Type B pancreatic cell (in vitro differentiated cells): ENCODE measurements around the gene PPIL4. TPM values are rescaled to one million over a fixed set of nuclear protein-coding genes. Genes with fewer than 3 reads are reported as not detected.

ENCODE experiments used
- DNase-seq: peaks from one replicate; pipeline ENCODE4 v3.0.0; 2021; ENCODE audit warnings: mixed read lengths; ENCODE audit not compliant: unreplicated experiment; ENCODE audit errors: extremely low spot score
- H3K27ac Mint-ChIP-seq: 2 replicates; pipeline ENCODE4 v1.8.0; 2021; ENCODE audit warnings: mild to moderate bottlenecking, mixed read lengths
- H3K27me3 Mint-ChIP-seq: 2 replicates; pipeline ENCODE4 v1.8.0; 2021; ENCODE audit warnings: mixed read lengths
- H3K36me3 Mint-ChIP-seq: 2 replicates; pipeline ENCODE4 v1.8.0; 2021; ENCODE audit warnings: mixed read lengths
- H3K4me1 Mint-ChIP-seq: one replicate; pipeline ENCODE4 v1.8.0; 2021; ENCODE audit warnings: mixed read lengths; ENCODE audit not compliant: unreplicated experiment
- H3K4me3 Mint-ChIP-seq: 2 replicates; pipeline ENCODE4 v1.8.0; 2021; ENCODE audit warnings: mild to moderate bottlenecking, mixed read lengths
- H3K9me3 Mint-ChIP-seq: 2 replicates; pipeline ENCODE4 v1.8.0; 2021; ENCODE audit warnings: mixed read lengths
- total RNA-seq: library from RNA; stranded (reverse); gene quantifications from 2 replicates; pipeline ENCODE4 v1.2.1, GENCODE V29; 2021; ENCODE audit warnings: low replicate concordance
- TF ChIP-seq, protein P1 (sequence below): fragments of 200-600 bp; sonication (generic); conservative IDR thresholded peaks from 2 replicates; pipeline ENCODE4 v1.5.0; 2021; ENCODE audit warnings: antibody characterized with exemption, mild to moderate bottlenecking

The PPIL4 gene
- total RNA-seq, 1 donor from 2014 or later: 36.7 TPM

DNA sequence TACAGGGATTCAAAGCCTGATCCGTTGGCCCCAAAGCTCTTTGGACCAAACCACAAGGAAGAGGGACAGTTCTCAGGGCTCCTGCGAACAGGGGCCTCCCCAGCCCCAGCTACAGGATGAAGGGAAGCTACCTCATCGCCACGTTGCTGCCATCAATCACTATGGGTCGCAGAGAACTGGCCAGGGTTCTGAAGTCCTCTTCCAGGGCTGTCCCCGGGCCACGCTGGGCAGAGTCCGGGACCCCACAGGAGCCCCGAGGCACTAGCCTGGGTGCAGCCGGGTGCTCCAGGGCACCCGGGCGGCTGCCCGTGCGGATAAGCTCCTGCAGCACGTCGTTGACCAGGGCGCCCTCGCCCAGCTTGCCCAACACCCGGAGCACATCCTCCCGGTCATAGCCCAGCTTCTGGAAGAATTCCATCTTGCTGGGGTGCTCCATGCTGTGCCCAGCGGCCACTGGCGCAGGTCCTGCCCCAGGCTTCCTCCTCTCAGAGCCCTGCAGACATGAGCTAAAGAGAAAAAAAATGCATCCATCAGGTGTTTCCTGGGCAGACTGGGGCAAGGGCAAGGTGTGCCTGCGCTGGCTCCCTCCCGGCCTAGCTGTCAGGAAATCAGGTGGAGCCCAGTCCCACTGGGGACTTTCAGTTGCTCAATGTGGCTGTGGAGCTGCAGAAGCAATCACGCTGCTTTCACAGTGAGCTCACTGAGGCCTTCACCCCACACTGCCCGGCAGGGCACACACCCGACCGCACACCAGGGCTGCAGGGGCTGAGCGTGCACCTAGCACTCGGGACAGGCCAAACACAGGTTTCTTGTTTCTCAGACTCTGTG, 71.5 kb downstream of the PPIL4 start:
- H3K9me3 Mint-ChIP-seq: no peaks in the 10 kb centered on the region
- H3K27me3 Mint-ChIP-seq: no peaks in the 10 kb centered on the region
- TF ChIP-seq, protein P1, sequence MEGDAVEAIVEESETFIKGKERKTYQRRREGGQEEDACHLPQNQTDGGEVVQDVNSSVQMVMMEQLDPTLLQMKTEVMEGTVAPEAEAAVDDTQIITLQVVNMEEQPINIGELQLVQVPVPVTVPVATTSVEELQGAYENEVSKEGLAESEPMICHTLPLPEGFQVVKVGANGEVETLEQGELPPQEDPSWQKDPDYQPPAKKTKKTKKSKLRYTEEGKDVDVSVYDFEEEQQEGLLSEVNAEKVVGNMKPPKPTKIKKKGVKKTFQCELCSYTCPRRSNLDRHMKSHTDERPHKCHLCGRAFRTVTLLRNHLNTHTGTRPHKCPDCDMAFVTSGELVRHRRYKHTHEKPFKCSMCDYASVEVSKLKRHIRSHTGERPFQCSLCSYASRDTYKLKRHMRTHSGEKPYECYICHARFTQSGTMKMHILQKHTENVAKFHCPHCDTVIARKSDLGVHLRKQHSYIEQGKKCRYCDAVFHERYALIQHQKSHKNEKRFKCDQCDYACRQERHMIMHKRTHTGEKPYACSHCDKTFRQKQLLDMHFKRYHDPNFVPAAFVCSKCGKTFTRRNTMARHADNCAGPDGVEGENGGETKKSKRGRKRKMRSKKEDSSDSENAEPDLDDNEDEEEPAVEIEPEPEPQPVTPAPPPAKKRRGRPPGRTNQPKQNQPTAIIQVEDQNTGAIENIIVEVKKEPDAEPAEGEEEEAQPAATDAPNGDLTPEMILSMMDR: no peak
- no peak overlapping the region for H3K27ac Mint-ChIP-seq
- H3K4me1 Mint-ChIP-seq: peaks cover 5% of the 10 kb centered on the region
- H3K4me3 Mint-ChIP-seq: no peak overlapping the region
- H3K36me3 Mint-ChIP-seq: no peaks in the 10 kb centered on the region
- DNase-seq: no peak

DNA sequence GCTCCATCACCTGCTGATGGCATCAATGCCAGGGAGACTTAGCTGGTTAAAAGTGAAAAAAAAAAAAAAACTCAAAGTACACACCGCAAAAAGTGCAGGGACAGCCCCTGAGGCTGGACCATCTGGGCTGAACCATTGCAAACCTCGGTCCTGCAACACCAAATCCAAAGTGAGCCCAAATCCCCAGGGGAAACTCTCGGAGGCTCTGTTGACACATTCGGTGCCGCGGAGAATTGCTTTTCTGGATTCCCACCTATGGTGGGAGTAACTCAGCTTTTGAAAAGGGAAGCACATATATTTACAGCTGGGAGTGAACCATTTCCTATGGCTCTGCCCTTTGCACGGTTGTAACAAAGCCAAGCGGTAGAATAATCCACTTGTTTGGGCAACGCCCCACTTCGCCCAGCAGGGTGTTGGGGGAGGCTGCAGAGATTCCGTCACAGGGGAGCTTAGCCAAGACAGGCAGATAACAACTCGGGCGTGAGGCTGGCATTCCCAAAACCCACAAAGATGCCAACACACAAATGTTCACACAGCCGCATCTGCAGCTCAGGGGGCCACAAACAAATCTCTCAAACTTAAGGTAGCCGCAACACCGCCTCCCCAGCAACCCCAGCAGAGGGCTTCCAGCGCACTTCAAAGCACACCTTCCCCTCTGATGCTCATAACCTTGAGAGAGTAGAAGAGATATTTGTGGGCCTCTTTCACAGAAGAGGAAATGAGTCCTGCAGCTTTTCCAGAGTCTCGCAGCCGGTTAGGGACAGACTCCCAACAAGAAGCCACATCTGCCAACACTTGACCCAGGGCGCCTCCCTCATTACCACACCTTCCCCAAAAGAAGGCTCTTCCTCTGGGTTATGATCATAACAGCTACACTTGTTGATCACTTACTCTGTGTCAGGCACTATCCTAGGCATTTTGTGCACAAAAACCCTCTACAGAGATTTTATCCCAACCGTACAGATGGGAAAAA, 72.5 kb downstream of the PPIL4 start:
- H3K27ac Mint-ChIP-seq: no peak overlapping the region
- H3K36me3 Mint-ChIP-seq: no peaks in the 10 kb centered on the region
- H3K4me1 Mint-ChIP-seq: peaks cover 5% of the 10 kb centered on the region
- H3K27me3 Mint-ChIP-seq: peaks cover 1% of the 10 kb centered on the region
- no peak overlapping the region for H3K4me3 Mint-ChIP-seq
- no peaks in the 10 kb centered on the region for H3K9me3 Mint-ChIP-seq
- TF ChIP-seq, protein P1: peak; percentile 24
- no peak for DNase-seq

DNA sequence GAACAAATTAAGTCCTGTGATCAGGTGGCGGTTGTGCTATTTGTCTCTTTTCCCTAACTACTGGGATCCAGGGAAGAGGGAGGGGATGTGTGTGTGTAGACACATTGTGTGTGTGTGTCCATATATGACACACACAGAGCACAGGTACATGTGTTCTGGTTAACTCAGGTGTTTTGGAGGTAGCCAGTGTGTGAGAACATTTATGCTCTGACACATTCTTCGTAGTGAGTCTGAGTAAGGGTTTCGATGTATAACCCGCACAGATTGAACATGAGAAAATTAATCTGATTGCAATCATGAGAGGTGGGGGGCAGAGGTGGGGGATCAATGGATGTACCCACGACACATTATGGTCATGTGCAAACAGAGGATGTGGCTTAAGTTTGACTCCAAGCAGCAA, 73.6 kb downstream of the PPIL4 start:
- no peak for DNase-seq
- Mint-ChIP-seq H3K9me3 (no peaks in the 10 kb centered on the region), H3K27ac (no peak overlapping the region), H3K4me3 (no peak overlapping the region), H3K27me3 (peaks cover 4% of the 10 kb centered on the region), H3K36me3 (no peaks in the 10 kb centered on the region), H3K4me1 (peaks cover 5% of the 10 kb centered on the region)
- TF ChIP-seq, protein P1: no peak

DNA sequence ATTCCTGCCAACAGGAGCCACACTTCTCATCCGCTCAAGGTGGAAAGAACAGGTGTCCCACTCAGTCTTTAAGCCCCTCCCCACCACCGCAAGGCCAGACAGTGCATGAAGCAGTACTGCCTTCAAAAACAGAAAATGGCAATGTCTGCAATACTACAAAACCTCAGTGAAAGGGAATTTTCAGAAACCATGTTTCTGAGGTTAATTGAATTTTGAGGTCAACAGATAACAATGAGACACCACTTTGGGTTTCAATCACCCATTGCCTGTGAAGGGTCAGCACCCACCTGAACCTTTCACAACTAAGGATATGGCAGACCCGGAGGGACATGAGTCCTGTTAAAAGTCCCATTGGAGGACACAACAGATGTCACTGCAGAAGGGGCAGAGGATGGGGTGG, 74.0 kb downstream of the PPIL4 start:
- Mint-ChIP-seq H3K4me1 (peaks cover 5% of the 10 kb centered on the region), H3K4me3 (no peak overlapping the region), H3K36me3 (no peaks in the 10 kb centered on the region), H3K27ac (no peak overlapping the region), H3K27me3 (peaks cover 4% of the 10 kb centered on the region), H3K9me3 (no peaks in the 10 kb centered on the region)
- no peak for DNase-seq
- TF ChIP-seq, protein P1: no peak

DNA sequence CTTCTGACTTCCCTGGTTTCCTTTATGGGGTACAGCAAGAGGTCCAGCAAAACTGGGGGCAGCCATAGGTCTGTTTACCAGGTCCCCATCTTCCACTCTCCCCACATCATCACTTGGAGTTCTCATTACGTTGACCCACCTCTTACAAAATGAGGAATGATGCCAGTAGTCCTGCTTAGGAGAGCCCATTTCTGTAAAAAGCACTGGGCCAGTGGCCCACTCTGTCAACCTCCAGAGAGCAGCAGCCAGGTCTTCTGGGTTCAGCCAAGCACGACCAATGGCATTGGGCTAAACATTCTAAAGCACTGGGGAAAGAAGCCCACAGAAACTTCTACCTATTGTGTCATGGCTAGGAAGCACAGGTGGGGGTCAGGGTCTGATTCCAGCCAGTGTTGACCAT, 74.9 kb downstream of the PPIL4 start:
- peaks cover 4% of the 10 kb centered on the region for H3K27me3 Mint-ChIP-seq
- H3K36me3 Mint-ChIP-seq: no peaks in the 10 kb centered on the region
- H3K9me3 Mint-ChIP-seq: no peaks in the 10 kb centered on the region
- DNase-seq: no peak
- no peak overlapping the region for H3K4me3 Mint-ChIP-seq
- no peak overlapping the region for H3K27ac Mint-ChIP-seq
- H3K4me1 Mint-ChIP-seq: peaks cover 5% of the 10 kb centered on the region
- TF ChIP-seq, protein P1: no peak
